ENCODE measurements around the gene RNF103. TPM values are rescaled to one million over a fixed set of nuclear protein-coding genes. Genes with fewer than 3 reads are reported as not detected.

The RNF103 gene
- total and polyA plus RNA-seq, 2 donors (not counting 3 experiments of a cell fraction or from before 2014, with no cell fraction given): 15.6 to 24.2 TPM

- intact Hi-C loops (cut with micrococcal nuclease): no loop called here
- H3K9ac ChIP-seq (replicated peaks; ENCODE audit: extremely low read depth, insufficient read depth, low read length): no peak overlapping the region
- no peak for TF ChIP-seq POLR2AphosphoS5 (IDR thresholded peaks at IDR 0.05; ENCODE audit: insufficient read depth, low read depth, low read length)
- TF ChIP-seq JUN (IDR thresholded peaks at IDR 0.05; ENCODE audit: borderline replicate concordance, insufficient read depth, insufficient read length, low read depth): no peak
- TF ChIP-seq, protein P1, sequence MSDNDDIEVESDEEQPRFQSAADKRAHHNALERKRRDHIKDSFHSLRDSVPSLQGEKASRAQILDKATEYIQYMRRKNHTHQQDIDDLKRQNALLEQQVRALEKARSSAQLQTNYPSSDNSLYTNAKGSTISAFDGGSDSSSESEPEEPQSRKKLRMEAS (IDR thresholded peaks at IDR 0.05; ENCODE audit: insufficient read depth, insufficient read length): no peak
- TF ChIP-seq, protein P2, sequence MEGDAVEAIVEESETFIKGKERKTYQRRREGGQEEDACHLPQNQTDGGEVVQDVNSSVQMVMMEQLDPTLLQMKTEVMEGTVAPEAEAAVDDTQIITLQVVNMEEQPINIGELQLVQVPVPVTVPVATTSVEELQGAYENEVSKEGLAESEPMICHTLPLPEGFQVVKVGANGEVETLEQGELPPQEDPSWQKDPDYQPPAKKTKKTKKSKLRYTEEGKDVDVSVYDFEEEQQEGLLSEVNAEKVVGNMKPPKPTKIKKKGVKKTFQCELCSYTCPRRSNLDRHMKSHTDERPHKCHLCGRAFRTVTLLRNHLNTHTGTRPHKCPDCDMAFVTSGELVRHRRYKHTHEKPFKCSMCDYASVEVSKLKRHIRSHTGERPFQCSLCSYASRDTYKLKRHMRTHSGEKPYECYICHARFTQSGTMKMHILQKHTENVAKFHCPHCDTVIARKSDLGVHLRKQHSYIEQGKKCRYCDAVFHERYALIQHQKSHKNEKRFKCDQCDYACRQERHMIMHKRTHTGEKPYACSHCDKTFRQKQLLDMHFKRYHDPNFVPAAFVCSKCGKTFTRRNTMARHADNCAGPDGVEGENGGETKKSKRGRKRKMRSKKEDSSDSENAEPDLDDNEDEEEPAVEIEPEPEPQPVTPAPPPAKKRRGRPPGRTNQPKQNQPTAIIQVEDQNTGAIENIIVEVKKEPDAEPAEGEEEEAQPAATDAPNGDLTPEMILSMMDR (IDR thresholded peaks at IDR 0.05; ENCODE audit: extremely low read depth in 1 of 2, insufficient read depth in 1 of 2, low read depth in 1 of 2, low read length in 2 of 2): no peak
- no peak for TF ChIP-seq EZH2 (IDR thresholded peaks at IDR 0.05; ENCODE audit: borderline replicate concordance, low read depth, low read length, severe bottlenecking)
- no peak for TF ChIP-seq FOS (IDR thresholded peaks at IDR 0.05; ENCODE audit: borderline replicate concordance, insufficient read depth, low read length)
- no peak for TF ChIP-seq POLR2A (IDR thresholded peaks at IDR 0.05; ENCODE audit: low read depth, low read length)
- TF ChIP-seq GATA2 (IDR thresholded peaks at IDR 0.05; ENCODE audit: insufficient read depth, insufficient read length, low read depth, low read length): no peak
- TF ChIP-seq MYC (IDR thresholded peaks at IDR 0.05; ENCODE audit: low read depth, low read length): no peak
- H4K20me1 ChIP-seq (replicated peaks; ENCODE audit: control insufficient read depth, extremely low read depth, insufficient read depth, low read length): no peaks in the 10 kb centered on the region
- peaks cover 38% of the 10 kb centered on the region for H3K79me2 ChIP-seq (ENCODE audit: control insufficient read depth, insufficient read depth, low read length)
- ChIA-PET CTCF (interaction anchor here (1.1 kb wide), 1 partner anchor 126 kb away, joined by 3 read pairs; no protein-coding TSS in a partner anchor), POLR2A (no interaction called here)
- H3K27me3 ChIP-seq (ENCODE audit: control insufficient read depth in 2 of 2, insufficient read depth in 2 of 2, low read length in 2 of 2): no peaks in the 10 kb centered on the region
- H2AFZ ChIP-seq (ENCODE audit: low read depth, low read length): no peak overlapping the region
- H3K4me3 ChIP-seq (replicated peaks in 1 of 3; ENCODE audit: insufficient read depth in 1 of 3, low read depth in 1 of 3, low read length in 3 of 3): no peak overlapping the region
- H3K9me3 ChIP-seq (replicated peaks; ENCODE audit: control insufficient read depth, insufficient read depth, low read length): no peaks in the 10 kb centered on the region
- no peak for DNase-seq (ENCODE audit: low read depth, low spot score)
- dilution Hi-C loops (cut with MboI; ENCODE audit: extremely low pct_ligation_motif_present, low sequenced_read_pairs): loop anchor here (10.0 kb wide), 1 partner anchor 163 kb away; no protein-coding TSS in a partner anchor
- H3K36me3 ChIP-seq (ENCODE audit: control insufficient read depth in 2 of 2, extremely low read depth in 1 of 2, insufficient read depth in 2 of 2, low read length in 2 of 2): peaks cover 5 to 17% of the 10 kb centered on the region in 2 experiments
- no peak for FAIRE-seq
- peaks cover 12% of the 10 kb centered on the region for H3K4me1 ChIP-seq (ENCODE audit: control insufficient read depth, extremely low read depth, insufficient read depth, low read length)
- H3K9me1 ChIP-seq (replicated peaks; ENCODE audit: control insufficient read depth, extremely low read depth, insufficient read depth, low read length): peaks cover 4% of the 10 kb centered on the region
- H3K4me2 ChIP-seq (ENCODE audit: insufficient read depth, low read length): no peak overlapping the region
- BruUV-seq (replicated peaks): no TSS peak
- H3K27ac ChIP-seq (ENCODE audit: insufficient read depth, low read depth, low read length): no peak overlapping the region
Observed at GRCh38 chr2:86617738-86618137, 5.9 kb downstream of the RNF103 start.

All from endothelial cell of umbilical vein (primary cell).